Activated CD8-positive, alpha-beta memory T cell treated with anti-CD3 and anti-CD28 coated beads, Interleukin-2, amount 50 U/mL, for 48 hours (primary cell): ENCODE measurements around the gene KCNMB2.
"Not testable (repeated sequence)": the region's sequence is repeated elsewhere in the genome, so short reads cannot be mapped to it uniquely, and the experiment has no call there.

Experiments used
- DNase-seq: peaks from one replicate; pipeline ENCODE4 v3.0.0-alpha.2; 2020

KCNMB2 gene

DNA sequence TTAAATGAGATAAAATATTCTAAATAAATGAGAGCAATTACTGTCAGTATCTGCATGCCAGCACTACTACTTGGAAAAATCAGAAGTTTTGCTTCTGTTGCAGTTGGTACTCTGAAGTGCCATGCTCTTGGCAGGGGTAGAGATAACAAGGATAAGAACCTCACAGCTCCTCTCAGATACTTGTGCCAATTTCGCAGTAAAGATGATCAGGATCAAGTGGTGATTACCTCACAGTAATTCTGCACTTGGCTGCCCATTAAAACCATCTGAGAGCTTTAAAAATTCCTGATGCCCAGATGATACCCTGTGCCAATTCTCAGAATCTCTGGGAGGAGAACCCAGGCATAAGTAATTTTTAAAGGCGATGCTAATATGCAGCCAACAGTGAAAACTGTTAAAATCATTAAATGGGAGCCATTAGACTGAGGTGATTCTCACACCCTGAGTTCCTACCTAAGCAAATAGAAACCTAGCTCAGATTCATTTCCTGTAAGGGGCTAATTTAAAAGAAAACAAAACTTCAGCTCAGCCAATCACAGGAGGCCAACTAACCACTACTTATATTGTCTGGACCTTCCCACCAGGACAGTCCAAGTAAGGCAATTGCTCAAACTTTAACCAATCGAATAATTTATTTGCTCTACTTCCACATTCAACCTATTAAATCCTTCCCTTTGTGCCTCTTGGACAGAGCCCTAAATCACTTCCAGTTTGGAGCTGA lies 171.2 kb downstream of the KCNMB2 start:
- no peak for DNase-seq

DNA sequence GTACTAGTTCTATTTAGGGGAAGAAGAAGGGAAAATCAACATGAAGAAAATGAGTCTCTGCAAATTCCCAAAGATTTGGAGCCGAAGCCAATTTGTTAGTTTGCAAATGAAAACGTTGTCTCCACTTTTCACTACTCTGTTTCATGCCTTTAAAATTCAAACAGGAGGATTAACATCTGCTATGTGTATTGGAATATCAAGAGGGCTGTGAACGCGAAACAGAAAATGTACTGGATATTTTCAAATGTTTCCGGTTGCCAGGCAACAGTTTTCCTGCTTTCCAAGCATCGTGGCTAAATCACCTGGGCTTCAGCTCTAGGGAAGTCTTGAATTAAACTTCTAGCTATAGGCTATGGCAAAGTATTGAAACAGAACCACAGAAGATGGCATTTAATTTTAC lies 172.8 kb downstream of the KCNMB2 start:
- no peak for DNase-seq

DNA sequence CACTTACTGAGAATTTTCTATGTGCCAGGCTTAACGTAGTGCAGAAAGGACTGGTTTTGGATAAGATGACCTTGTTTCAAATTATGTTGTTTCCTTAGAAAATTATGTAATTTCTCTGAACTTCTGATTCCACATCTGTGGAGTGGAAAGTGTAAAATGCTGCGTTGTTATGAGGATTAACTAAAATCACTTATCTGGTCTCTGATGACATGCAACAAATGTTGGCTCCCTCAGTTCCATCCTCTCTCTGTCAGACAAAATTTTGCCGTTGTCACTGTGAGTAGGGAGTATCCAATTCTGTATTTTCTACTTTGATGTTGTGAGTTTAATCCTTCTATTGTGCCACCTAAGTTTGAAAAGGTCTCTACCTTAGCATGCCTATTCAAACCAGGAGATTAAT lies 175.5 kb downstream of the KCNMB2 start:
- DNase-seq: no peak

DNA sequence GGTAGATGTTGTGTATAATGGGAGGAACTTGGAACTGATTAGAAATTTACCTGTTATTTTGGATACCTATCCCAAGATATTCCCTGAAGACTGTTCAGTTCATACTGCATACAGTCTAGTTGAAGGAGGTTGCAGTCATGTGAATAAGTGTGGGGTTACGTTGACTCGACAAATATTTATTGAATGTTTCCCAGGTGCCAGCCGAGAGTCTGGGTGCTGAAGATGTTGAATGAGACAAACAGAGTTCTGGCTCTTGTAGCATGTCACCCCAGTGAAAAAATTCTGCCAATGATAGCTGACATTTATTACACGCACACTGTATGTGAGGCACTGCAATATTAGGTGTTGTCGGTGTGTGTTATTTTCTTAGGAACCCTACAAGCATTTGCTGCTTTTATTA lies 176.0 kb downstream of the KCNMB2 start:
- DNase-seq: no peak

DNA sequence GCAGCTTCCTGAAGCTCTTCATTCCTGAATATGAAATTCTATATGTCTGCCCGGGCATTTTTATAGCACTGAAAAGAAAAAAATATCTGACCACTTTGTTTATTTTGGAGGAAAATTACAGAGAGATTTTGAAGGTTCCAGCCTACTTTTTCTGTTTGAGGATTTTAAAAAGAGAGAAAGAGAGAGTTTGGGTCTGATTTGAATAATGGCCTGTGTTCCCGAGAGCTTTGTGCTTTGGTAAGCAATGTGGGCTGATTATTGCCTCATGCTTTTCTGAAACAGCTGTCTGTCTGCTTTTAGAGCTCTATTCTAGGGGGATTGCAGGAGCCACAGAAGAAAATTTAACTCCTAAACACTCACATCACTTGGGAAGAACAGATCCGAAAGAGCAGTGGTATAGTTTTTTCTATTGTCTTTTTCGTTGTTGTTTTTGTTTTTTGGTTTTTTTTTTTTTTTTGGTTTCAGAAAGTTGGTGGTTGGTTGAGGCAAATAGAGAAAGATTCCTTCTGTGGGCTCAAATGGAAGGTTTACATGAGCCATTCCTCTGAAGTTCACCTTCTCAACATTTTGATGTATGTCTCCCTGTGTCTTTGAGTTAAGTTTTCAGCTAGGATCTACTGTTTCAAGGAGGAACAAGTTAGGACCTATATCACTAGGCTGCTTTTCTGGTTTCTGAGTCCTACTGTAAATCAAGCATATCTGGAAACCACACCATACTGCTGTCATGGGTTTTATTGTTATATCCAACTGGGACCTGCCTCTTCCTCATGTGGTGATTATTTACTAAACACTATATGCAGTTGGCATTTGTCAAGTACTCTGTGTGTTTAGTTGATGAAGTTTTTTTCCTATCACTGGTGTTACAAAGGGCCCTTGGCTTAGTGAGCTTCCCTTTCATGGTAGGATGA lies 178.9 kb downstream of the KCNMB2 start:
- no peak for DNase-seq

DNA sequence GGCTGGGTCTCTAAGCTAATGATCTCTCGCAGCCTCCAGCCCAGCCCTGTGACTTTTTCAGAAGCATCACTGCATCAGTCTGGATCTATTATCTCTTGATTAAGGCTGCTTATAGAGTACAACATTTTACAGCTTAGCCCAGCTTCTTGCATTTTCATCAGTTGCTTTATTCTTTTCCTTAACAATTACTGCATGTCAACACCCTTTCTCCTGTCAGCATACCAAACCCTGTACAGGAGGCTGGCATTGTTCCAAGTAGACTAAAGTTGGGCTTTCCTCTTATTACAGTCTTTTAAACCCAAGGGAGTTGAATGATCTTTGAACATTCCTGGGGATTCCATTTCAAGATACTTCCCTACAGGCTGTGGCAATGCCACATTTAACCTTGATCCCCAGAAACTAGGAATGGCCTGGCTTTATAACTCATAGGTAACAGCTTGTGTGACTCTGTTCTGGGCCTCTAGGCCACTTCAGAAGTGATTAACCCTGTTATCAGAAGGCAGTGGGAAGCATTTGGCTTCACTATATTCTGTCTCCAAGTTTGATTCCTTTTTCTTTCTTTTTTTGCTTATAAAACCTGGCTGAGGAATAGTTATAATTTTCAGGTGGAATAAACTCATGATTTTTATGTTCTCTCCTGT lies 182.9 kb downstream of the KCNMB2 start:
- no peak for DNase-seq

DNA sequence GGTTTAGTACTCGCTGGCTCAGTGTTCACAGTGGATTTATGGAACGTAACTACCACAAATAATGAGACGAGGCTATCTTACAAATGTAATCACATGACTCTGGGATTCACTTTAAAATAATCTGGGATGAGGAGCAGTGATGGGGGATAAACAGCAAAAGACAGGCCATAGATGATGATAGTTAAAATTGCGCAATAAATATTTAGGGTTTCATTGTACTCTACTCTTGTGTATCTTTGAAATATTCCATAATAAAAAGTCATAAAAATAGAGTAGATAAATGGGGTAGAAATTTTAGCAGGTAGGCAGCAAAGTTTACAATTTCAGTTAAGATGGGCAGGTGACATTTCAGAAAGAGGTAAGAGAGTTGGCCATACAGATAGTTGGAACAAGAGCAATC lies 196.6 kb downstream of the KCNMB2 start:
- no peak for DNase-seq

DNA sequence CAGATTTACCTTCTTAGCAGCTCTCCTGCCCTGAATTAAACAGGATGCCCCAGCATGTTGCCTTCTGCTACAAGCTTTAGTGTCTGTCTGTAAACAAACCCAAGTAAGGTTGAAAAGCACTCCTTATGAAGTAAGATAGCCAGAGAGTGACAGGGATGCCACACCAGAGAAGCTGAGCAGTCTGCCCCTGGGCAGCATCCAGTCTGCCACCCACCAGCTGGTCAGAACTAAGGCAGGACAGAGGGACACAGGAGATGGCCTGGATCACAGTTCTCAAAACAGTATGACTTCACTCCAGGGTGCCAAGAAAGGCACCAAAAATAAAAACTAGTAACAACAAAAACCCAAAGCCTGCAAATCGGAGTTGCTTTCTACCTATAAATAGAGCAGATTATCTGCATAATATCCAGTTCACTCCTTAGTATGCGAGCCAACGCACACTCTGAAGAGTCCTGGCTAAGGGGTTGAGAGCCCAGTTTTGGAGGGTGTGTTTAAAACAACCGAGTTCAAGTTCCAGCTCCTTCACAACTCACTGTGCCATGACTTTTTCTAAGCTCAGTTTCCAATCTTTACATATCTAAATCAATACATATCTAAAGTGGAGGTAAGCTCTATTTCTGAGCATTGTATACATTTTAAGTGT lies 198.9 kb downstream of the KCNMB2 start:
- no peak for DNase-seq

DNA sequence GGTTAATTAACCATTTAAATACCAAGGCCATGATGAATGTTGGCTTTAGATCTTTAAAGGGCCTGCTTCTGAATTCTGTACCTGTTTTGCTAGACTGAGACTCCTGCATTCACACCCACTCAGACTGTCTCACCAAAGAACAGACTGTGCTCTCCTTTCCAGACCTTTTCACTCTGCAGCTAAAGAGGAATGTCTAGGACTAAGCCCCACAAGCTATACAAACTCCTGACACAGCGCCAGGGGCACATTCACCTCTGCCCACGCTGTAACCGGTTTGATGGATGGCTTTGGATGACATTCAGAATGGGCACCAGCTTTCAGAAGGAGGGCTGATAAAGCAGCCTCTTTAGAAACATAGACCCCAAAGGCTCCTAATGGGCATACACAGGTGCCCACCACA lies 200.1 kb downstream of the KCNMB2 start:
- DNase-seq: no peak

DNA sequence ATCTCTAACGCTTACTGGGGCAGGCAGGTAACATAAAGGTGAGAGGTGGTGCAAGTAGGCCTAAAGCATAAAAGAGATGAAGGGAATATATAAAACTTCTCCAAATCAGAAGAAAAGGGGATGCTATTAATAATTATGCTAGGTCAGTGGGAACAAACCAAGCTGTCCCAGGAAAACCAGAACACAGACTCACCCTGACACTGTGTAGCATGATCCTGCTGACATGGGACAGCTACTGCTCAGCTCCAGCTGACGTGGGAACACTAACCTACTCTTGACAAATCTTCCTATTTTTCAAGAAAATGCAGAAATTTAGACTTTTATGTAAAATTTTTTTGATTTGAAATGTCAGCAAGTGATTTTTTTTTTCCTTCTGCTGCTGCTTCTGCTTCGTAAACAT lies 203.5 kb downstream of the KCNMB2 start:
- DNase-seq: no peak

DNA sequence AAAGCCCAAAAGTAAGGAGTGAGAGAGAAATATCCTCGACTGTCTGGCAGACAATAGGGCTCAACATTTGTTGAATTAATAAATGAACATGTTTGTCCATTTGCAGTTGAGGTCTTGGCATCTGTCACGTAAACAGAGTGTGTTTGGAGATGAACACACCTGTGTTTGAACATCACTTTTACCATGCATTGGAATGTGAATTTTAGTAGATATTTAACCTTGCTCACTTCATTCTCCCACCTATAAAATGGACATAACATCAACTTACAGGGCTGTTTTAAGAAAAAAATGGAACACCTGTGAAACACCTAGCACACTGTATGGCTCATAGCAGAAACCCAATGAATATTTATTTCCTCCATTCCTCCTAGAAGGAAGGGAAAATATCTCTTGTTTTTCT lies 204.8 kb downstream of the KCNMB2 start:
- no peak for DNase-seq

DNA sequence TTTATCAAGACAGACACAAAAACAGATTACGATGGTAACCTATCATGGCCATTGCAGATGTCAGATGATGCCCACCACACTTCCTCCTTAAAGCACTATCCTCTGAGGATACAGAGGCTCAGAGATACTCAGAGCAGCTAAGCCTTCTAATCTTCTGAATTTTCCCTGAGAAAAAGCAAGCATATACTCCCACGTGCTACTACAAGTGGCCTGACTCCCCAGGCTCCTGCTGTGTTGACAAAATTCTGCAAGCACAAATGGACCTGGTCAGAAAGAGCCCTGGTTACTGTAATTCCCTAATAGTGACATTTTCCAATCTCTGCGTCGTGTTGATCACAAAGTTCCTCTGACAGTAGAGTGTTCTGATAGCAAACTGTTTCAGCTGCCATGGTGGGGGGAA lies 207.1 kb downstream of the KCNMB2 start:
- no peak for DNase-seq

DNA sequence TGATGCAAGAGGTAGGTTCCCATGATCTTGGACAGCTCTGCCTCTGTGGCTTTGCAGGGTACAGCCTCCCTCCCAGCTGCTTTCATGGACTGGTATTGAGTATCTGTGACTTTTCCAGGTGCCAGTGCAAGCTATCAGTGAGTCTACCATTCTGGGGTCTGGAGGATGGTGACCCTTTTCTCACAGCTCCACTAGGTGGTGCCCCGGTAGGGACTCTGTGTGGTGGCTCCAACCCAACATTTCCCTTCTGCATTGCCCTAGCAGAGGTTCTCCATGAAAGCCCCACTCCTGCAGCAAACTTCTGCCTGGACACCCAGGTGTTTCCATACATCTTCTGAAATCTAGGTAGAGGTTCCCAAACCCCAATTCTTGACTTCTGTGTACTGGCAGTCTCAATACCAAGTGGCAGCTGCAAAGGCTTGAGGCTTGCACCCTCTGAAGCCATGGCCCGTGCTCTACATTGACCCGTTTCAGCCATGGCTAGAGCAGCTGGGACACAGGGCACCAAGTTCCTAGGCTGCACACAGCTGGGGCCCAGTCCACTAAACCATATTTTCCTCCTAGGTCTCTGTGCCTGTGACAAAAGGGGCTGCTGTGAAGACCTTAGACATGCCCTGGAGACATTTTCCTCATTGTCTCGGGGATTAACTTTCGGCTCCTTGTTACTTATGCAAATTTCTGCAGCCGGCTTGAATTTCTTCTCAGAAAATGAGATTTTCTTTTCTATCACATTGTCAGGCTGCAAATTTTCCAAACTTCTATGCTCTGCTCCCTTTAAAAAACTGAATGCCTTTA lies 209.8 kb downstream of the KCNMB2 start:
- not testable (repeated sequence) for DNase-seq

DNA sequence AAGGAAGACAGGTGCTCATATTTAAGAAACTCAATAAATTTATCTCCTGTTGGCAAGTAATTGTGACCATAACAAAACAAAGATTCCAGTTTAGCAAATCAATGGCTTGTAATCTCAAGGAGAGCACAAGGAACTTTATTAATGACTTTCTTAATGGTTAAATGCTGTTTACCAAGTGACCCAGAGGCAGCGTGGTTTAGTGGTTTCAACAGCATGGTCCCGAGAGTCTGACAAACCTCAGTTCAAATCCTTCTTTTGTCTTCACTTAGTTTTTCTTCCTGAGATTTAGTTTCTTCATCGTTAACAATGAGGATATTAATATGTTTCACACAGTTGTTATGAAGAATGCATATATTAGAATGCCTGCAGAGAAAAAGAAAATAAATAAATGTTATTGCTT lies 212.6 kb downstream of the KCNMB2 start:
- no peak for DNase-seq

DNA sequence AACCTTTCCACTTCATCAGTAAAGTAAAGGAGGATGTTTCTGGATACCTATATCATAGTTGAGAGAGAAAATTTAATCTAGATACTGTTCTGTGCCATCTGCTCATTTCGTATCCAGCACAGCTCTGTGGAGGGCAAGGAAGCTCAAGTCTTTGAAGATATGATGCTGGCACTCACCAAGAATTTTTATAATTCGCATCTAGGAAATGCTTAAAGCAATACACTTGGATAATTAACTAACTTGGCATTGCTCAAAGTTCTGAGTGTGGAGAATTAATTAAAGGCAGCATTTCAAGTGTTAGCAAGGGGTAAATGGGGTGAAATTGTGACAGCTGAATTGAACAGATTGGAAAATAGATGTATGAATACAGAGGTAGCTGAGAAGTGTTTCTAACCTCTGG lies 213.2 kb downstream of the KCNMB2 start:
- no peak for DNase-seq

DNA sequence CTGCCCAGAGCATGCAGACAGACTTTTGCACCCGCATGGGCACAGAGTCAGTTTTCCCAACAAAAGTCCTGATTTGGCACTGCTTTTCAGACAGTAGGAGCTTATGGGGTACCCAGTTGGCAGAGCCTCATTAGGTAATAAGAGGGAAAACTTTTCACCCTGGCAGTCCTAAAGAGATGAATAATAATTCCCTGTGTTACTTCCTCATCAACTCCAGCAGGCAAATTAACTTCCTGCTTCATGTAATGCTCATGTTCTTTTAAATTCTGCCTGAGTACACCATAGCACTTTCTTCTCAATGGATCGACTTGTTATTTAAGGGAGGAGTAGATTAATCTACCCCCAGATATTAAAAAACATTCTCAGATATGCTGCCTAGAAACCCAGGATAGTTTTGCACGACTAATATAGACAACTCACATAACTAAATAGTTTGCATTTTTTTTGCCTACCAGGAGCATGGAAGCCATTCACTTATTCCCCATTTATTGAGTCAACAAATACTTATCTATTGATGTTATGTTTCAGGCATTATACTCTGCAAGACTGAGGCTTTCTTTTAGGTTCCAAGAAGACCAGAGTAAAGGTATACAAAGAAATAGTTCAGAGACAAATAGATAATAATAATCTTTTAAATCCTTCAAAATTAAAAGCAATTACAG lies 214.5 kb downstream of the KCNMB2 start:
- no peak for DNase-seq

DNA sequence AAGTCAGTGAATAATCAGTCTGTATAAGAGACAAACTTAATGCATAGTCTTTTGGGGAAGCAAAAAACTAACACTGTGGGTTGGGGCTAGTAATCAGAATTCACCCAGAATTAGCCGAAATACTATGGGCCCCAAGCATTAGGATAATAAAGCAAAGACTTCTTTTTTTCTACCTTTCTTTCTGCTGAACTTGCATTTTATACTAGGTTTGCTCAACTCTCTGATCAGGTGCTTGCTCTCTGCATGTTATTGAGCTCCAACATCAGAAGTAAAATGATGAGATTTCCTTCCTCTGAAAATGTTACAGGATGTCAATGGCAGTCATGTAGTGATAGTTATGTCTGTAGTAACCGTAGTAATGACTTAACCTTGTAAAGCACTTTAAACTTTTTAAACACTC lies 216.6 kb downstream of the KCNMB2 start:
- DNase-seq: no peak

DNA sequence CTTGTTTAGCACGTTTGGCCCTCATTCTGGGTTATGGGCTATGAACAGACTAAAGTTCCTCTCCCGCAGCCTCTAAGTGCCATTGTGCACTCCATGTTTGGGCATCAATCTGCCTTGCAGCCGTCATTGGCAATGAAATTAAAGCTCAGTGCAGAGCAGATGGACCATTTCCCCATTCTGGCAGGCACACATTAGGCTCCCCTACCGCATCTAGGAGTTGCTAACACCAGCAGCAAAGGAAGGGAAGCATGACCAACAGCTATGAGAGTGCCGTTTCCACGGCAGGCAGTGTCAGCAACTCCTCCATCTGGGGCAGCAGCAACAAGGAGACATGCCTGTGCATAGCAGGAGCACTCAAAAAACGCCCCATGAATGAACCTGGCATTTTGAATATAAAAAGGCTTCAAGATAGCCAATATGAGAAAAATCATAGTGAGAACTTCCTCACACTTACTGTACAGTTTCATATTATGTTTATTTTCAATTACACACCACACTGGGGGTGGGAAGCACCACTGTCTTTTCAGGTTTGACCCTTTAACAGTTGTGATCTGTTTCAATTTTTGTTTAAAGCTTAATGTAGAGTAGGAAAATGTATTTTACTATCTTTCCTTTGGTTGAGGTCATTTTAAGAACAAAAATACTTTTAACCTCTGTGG lies 218.7 kb downstream of the KCNMB2 start:
- no peak for DNase-seq

DNA sequence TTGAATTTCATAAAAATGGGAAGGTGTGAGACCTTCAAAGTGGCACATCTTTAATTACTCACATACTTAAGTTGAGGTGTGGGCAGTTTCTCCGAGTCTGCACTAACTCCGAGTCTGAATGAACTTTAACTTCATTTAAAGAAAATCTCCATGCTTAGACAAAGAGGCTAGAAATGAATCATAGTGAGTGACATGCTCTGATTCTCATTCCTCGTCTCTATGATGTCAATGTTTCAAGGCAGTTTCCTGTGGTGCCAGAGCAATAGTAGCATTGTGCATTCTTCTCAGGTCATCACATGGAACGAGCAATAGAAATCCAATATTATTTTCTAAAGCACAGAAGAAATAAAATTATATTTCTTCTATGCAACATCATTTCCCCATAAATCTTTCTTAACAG lies 224.8 kb downstream of the KCNMB2 start:
- DNase-seq: no peak

DNA sequence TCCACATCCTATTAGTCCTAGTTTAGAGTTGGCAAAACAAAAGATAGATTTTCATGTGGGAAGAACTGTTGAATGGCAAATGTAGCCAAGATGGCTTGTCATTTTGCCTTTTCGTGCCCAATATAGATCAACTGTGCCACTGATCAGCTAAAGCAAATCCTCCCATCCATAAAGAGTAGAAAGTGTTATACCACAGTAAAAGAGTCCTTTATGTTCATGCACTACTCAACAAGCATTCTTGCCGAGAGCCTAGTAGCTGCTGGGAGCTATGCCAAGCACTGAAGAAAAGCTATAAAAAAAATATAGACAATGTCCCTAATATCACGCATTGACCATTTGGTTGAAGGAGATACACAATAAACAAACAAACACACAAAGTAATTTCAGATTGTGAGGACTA lies 225.2 kb downstream of the KCNMB2 start:
- DNase-seq: no peak

DNA sequence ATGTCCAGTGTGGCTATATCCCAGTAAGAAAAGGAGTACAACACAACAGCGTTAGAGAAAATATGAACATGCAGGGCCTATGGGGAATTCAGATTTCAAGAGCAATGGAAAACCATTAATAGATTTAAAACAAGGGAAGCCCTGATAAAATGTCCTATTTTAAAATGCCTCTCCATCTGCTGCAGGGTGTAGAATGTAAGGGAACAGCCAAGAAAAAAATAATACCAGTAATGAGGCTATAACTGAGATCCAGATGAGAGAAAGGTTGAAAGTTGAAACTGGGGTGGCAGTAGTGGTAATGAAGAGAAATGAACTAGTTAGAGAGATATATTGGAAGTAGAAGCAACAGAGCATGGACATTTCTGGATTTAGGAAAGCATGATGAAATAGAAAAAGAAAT lies 226.1 kb downstream of the KCNMB2 start:
- no peak for DNase-seq
